Stimulated activated CD4-positive, alpha-beta T cell treated with anti-CD3 and anti-CD28 coated beads, Interleukin-15, amount 100 ng/mL, for 1 hour (primary cell): Measurements from ENCODE around the gene PRKG1.

Source experiments
- DNase-seq, 2 donors: peaks; one replicate each; pipeline ENCODE4 v3.0.0-alpha.2; 2020; ENCODE audit warnings: low read depth in 1 of 2, low spot score in 1 of 2

PRKG1 gene

GRCh38 chr10:52092390-52092789 is 1018.1 kb downstream of the PRKG1 start:
- no peak for DNase-seq

- no peak for DNase-seq
These were observed 1023.8 kb downstream of the PRKG1 start for GRCh38 chr10:52098130-52098529.

- DNase-seq: no peak
These were observed 1024.8 kb downstream of the PRKG1 start for GRCh38 chr10:52099026-52099600.

GRCh38 chr10:52100011-52100547 is 1025.8 kb downstream of the PRKG1 start:
- DNase-seq: no peak

DNA sequence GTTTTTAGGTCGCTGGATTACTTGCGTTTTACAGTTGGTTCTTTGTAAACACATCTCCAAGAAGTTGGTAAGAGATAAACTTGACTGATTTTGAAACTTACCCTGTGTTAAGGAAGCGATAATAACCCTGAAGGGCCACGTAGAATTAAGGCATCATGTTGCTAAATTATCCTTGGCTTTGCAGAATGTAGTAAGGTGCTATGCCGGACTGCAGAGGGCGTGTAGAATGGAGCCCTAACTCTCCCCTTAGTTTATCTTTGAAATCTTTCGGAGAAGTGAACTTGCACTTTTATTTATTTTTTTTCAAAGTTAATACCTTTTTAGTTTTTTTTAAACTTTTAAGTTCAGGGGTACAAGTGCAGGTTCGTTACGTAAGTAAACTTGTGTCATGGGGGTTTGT is 1031.0 kb downstream of the PRKG1 start:
- DNase-seq: no peak

DNA sequence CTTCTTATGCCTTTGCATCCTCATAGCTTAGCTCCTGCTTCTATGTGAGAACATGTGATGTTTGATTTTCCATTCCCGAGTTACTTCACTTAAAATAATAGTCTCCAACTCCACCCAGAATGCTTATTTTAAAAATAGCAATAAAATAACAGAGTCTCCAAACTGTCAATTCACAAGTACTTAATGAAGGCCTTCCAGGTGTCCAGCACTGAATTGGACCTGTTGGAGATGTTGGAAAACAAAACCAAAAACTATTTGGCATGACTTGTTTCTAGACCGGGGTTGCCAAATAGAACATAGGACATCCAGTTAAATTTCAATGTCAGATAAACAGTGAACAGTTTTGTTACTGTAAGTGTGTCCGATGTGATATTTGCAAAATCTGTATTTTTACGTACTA is 1031.7 kb downstream of the PRKG1 start:
- DNase-seq: no peak

GRCh38 chr10:52106899-52107298 is 1032.6 kb downstream of the PRKG1 start:
- no peak for DNase-seq

- DNase-seq: no peak
These were observed 1033.9 kb downstream of the PRKG1 start for GRCh38 chr10:52108236-52108635.

GRCh38 chr10:52110576-52110975 is 1036.3 kb downstream of the PRKG1 start:
- DNase-seq: no peak

- DNase-seq: no peak
These were observed 1037.0 kb downstream of the PRKG1 start for GRCh38 chr10:52111101-52111891.

GRCh38 chr10:52115823-52116222 is 1041.5 kb downstream of the PRKG1 start:
- DNase-seq: no peak

DNA sequence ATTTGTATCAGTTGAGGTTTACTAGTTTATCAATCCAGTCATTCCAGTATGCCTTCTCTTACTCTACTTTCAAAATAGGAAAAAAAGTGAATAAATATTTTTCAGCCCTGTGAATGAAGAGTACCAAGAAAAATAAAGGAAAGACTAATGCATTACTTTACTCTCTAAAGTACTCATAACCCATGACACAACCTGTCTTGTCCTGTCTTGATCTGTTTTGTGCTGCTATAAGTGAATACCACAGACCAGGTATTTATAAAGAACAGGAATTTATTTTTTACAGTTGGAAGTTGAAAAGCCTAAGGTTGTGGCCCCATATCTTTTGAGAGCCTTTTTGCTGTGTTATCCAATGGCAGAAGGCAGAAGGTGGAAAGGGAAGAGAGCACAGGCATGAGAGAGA is 1045.2 kb downstream of the PRKG1 start:
- no peak for DNase-seq

DNA sequence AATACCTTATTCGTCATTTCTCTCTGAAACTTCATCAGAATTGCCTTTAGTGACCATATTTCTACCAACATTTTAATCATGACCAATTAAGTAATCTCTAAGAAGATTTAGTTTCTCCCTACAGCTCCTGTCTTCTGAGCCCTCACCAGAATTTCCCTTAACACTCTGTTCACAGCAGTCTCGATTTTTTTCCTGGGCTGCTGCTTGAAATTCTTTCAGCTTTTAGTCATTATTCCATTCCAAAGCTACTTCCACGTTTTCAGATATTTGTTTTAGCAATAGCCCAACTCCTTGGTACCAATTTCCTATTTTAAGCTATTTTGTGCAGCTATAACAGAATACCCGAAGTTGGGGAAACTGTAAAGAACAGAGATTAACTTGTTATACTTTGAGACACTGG is 1047.4 kb downstream of the PRKG1 start:
- DNase-seq: no peak

DNA sequence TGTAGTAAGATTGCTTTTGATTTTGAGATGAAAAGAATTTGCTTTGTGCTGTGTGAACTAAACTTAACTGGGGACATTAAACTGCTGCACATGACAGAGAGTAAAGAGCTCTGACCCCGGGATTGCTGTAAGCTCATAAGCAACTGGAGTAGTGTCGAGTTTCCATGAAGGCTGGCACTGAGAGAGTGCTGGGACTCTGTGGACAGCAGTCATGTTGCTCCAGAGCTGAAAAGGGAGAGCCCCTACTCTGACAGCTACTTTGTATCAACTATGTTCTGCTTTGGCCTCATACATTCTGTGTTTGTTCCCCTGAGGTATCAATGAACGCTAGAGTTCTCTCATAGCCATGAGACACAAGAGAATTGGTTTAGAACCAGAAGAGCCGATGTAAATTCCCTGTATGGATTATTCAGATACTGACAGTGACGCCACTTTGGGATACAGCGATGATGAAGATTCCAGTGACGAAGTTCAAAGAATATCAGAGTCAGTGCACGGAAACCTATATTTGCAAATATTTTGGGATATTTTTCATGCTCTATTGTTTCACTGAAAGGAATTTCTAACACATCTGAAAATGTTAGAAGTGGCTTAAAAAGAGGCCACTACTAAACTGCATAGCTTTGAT is 1053.9 kb downstream of the PRKG1 start:
- DNase-seq: no peak

DNA sequence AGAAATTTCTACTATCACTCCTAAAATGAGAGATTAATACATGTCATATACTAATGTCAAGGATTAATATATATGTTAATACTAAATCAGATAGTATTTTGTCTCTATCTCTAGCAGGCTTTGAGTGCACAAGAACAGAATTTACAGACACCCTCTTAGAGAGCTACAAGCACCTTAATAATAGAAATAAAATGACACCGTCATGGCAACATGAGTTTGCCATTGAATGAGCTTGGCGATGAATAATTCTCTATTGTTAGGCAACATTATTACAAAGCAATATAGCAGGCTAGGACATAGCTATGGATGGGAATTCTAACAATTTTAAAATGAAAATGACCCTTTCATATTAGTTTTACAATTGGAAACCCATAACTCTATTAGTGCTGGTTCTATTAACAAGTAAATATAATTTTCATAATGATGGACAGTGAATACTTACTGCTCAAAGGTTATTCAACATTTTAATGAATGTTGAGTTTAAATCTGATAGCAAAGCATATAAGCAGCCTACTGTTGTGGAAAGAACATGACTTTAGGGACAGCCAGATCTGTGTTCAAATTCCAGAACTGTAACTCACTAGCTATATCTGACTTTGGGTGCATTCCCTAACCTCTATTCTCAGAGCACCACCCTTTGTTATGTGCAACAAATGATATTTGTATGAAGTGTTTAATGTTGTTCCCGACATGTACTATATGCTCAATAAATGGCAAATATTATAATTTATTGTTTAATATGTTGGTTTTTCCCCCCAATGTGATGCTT is 1055.3 kb downstream of the PRKG1 start:
- DNase-seq: no peak

DNA sequence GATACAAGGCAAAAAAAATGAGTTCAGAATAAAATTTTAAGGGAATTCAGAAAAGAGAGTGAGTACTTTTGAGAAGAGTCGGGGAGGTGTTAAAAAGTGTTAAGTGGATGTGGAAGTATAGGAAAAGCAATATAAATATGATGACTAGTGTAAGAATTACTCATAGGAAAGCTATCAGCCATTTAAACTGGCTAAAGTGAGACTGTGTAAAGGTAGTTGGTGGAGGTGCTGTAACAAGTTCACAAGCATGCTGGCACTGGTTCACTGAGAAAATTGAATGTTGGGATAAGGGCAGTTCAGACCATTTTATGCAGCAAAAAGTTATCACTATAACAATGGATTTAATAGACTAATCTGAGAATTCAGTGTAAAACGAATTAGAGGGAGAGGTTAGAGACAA is 1060.8 kb downstream of the PRKG1 start:
- no peak for DNase-seq

DNA sequence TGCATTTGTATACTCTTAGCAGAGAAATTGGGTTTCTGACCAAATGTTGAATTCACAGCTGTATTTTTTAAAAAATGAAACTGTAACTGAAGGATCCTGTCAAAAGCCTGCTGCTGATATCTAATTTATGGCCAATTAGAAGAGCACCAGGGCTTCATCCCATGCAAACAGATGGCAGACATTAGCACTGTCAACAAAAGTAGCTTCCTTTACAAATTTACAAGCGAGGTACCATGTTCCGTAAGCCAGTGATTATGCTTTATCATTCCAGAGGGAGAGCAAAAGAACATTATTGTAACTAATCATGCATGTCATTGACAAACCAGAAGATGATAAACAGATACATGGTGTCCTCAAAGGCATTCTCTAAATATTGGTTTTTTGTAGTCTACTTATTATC is 1062.6 kb downstream of the PRKG1 start:
- no peak for DNase-seq

GRCh38 chr10:52143338-52143737 is 1069.1 kb downstream of the PRKG1 start:
- no peak for DNase-seq

DNA sequence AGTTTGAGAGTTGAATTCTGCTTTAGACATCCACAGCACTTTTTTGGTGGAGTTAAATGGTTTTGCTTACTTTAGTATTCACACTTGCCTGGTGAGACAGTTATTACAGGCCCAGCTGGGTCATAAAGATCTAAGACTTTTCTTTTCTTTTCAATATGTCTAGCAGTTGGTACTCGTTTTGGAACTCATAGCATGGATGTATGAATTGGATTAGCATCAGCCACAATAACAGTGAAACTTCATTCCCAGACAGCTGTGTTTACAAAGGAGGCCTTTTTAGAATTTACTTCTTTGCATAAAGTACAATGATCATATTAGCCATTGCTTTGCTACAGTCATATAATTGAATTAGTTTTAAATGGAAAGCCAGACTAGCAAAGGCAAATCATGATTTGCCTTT is 1071.3 kb downstream of the PRKG1 start:
- no peak for DNase-seq

- no peak for DNase-seq
These were observed 1072.5 kb downstream of the PRKG1 start for GRCh38 chr10:52146766-52147165.

- no peak for DNase-seq
These were observed 1096.5 kb downstream of the PRKG1 start for GRCh38 chr10:52170776-52171175.

- DNase-seq: no peak
These were observed 1098.3 kb downstream of the PRKG1 start for GRCh38 chr10:52172581-52172980.
